HEK293 (cell line): ENCODE measurements around the gene NDUFA3.
"Not testable (repeated sequence)": the region's sequence is repeated elsewhere in the genome, so short reads cannot be mapped to it uniquely, and the experiment has no call there.

Experiments
- CTCF ChIA-PET: fragments of 350-600 bp; formaldehyde crosslinking; extraction: SDS; loops from one replicate; lab custom pipeline; 2021; ENCODE audit warnings: antibody characterized with exemption; lab: Yijun Ruan, JAX
- POLR2A ChIA-PET: fragments of 300-600 bp; formaldehyde crosslinking; extraction: SDS; loops from one replicate; lab custom pipeline; 2020; ENCODE audit warnings: antibody characterized with exemption, inconsistent platforms; lab: Yijun Ruan, JAX
- H3K27ac ChIP-seq: fragments of 200-500 bp; sonication (Bioruptor generic); 2 replicates; pipeline ENCODE4 v1.5.1; 2014; ENCODE audit warnings: low read depth, low read length, control low read depth, inconsistent platforms; ENCODE audit errors: extremely low read depth
- H3K36me3 ChIP-seq, 2 experiments: fragments of 200-500 bp in 1 of 2; sonication (Bioruptor generic) in 1 of 2; 1 replicate in 1 of 2; 2 replicates in 1 of 2; pipeline ENCODE4 v1.5.1; 2014 to 2017; ENCODE audit warnings: inconsistent platforms in 2 of 2, low read length in 2 of 2; ENCODE audit not compliant: control insufficient read depth in 2 of 2, insufficient read depth in 1 of 2
- H3K4me1 ChIP-seq: fragments of 200-500 bp; sonication (Bioruptor generic); 2 replicates; pipeline ENCODE4 v1.5.1; 2014; ENCODE audit warnings: mild to moderate bottlenecking, low read length, inconsistent platforms; ENCODE audit not compliant: control insufficient read depth, insufficient read depth
- H3K4me3 ChIP-seq: 2 replicates; pipeline ENCODE4 v1.5.1; 2011; ENCODE audit warnings: low read depth, mild to moderate bottlenecking, control low read depth, low read length, moderate library complexity
- H3K9me3 ChIP-seq: fragments of 200-500 bp; sonication (Bioruptor generic); 2 replicates; pipeline ENCODE4 v1.5.1; 2014; ENCODE audit warnings: low read depth, low read length, inconsistent platforms; ENCODE audit not compliant: control insufficient read depth, insufficient read depth
- GLIS1 ChIP-seq: fragments of 450-650 bp; formaldehyde crosslinking; IDR thresholded peaks from 2 replicates; pipeline ENCODE4 v1.5.1; 2016; ENCODE audit warnings: missing biosample characterization, missing genetic modification characterization
- GLIS2 ChIP-seq: fragments of 450-650 bp; formaldehyde crosslinking; IDR thresholded peaks from 2 replicates; pipeline ENCODE4 v1.5.1; 2016; ENCODE audit warnings: missing biosample characterization, missing genetic modification characterization
- HOXC10 ChIP-seq: sonication (generic); formaldehyde crosslinking; IDR thresholded peaks from 2 replicates; pipeline ENCODE4 v1.8.1; 2023; ENCODE audit warnings: mild to moderate bottlenecking, missing genetic modification reagents
- KLF1 ChIP-seq: fragments of 450-650 bp; formaldehyde crosslinking; IDR thresholded peaks from 2 replicates; pipeline ENCODE4 v1.5.1; 2016; ENCODE audit warnings: missing biosample characterization, missing genetic modification characterization
- KLF9 ChIP-seq: fragments of 450-650 bp; formaldehyde crosslinking; IDR thresholded peaks from 2 replicates; pipeline ENCODE4 v1.5.1; 2016; ENCODE audit warnings: missing biosample characterization, missing genetic modification characterization, low read depth
- PRDM1 ChIP-seq: fragments of 450-650 bp; formaldehyde crosslinking; IDR thresholded peaks from 2 replicates; pipeline ENCODE4; 2016; ENCODE audit warnings: missing biosample characterization, missing genetic modification characterization
- ZBTB20 ChIP-seq: fragments of 450-650 bp; formaldehyde crosslinking; IDR thresholded peaks from 2 replicates; pipeline ENCODE4 v1.5.1; 2016; ENCODE audit warnings: missing biosample characterization, missing genetic modification characterization
- ZFHX2 ChIP-seq: fragments of 450-650 bp; formaldehyde crosslinking; conservative IDR thresholded peaks from 2 replicates; pipeline ENCODE4 v1.5.1; 2016; ENCODE audit warnings: missing biosample characterization, missing genetic modification characterization
- ZFP69B ChIP-seq: fragments of 450-650 bp; formaldehyde crosslinking; IDR thresholded peaks from 2 replicates; pipeline ENCODE4 v1.5.1; 2016; ENCODE audit warnings: missing biosample characterization, missing genetic modification characterization
- ZNF335 ChIP-seq: fragments of 450-650 bp; formaldehyde crosslinking; conservative IDR thresholded peaks from 2 replicates; pipeline ENCODE4 v1.5.1; 2016; ENCODE audit warnings: missing biosample characterization, missing genetic modification characterization
- ZNF366 ChIP-seq: fragments of 450-650 bp; formaldehyde crosslinking; conservative IDR thresholded peaks from 2 replicates; pipeline ENCODE4 v1.5.1; 2016; ENCODE audit warnings: missing biosample characterization, missing genetic modification characterization
- ZNF561 ChIP-seq: fragments of 450-650 bp; IDR thresholded peaks from 2 replicates; pipeline ENCODE4 v1.5.1; 2018; ENCODE audit warnings: missing biosample characterization, missing genetic modification characterization, borderline replicate concordance
- ZNF596 ChIP-seq: fragments of 450-650 bp; IDR thresholded peaks from 2 replicates; pipeline ENCODE4 v1.5.0; 2018; ENCODE audit warnings: missing biosample characterization, mild to moderate bottlenecking, missing genetic modification characterization, moderate library complexity
- ZNF600 ChIP-seq: fragments of 450-650 bp; formaldehyde crosslinking; IDR thresholded peaks from 2 replicates; pipeline ENCODE4 v1.5.1; 2016; ENCODE audit warnings: missing biosample characterization, missing genetic modification characterization
- TF ChIP-seq, protein P1 (sequence below): fragments of 450-650 bp; formaldehyde crosslinking; optimal IDR thresholded peaks from 2 replicates; pipeline ENCODE3; 2016; ENCODE audit warnings: missing biosample characterization, mild to moderate bottlenecking, missing genetic modification characterization
- TF ChIP-seq, protein P2 (sequence below): fragments of 450-650 bp; formaldehyde crosslinking; IDR thresholded peaks from 2 replicates; pipeline ENCODE4 v1.5.1; 2016; ENCODE audit warnings: missing biosample characterization, missing genetic modification characterization
- TF ChIP-seq, protein P3 (sequence below): fragments of 450-650 bp; formaldehyde crosslinking; IDR thresholded peaks from 2 replicates; pipeline ENCODE4 v1.5.1; 2016; ENCODE audit warnings: missing biosample characterization, missing genetic modification characterization
- TF ChIP-seq, protein P4 (sequence below): fragments of 450-650 bp; IDR thresholded peaks from 2 replicates; pipeline ENCODE4 v1.5.1; 2018; ENCODE audit warnings: missing biosample characterization, mild to moderate bottlenecking, missing genetic modification characterization
- TF ChIP-seq, protein P5 (sequence below): fragments of 450-650 bp; formaldehyde crosslinking; IDR thresholded peaks from 2 replicates; pipeline ENCODE4 v1.5.1; 2016; ENCODE audit warnings: missing biosample characterization, missing genetic modification characterization

Gene NDUFA3

DNA sequence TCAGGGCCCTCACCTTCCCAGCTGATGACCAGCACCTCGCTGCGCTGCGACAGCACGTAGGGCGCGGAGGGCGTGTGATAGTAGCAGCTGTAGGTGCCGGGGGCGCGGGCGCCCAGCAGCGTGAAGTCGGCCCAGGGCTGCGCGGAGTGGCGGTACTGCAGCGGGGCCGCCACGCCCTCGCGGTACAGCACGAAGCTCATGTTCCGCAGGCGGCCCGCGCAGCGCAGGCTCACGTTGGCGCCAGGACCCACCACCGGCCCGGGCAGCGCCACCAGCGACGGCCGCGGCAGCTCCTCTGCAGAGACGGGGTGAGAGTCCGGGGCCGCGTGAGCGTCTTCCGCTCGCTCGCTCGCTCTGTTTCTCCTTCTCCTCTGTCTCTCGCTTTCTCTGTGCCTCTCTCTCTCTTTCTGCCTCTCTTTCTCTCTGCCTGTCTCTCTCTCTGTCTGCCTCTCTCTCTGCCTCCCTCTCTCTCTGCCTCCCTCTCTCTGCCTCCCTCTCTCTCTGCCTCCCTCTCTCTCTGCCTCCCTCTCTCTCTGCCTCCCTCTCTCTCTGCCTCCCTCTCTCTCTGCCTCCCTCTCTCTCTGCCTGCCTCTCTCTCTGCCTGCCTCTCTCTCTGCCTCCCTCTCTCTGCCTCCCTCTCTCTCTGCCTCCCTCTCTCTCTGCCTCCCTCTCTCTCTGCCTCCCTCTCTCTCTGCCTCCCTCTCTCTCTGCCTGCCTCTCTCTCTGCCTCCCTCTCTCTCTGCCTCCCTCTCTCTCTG lies 6.6 kb upstream of the NDUFA3 start:
- peak overlapping the region; percentile 8; the same call in 1 of the 2 replicates for H3K4me3 ChIP-seq
- H3K36me3 ChIP-seq, H3K27ac ChIP-seq: not testable (repeated sequence)
- TF ChIP-seq, protein P1, sequence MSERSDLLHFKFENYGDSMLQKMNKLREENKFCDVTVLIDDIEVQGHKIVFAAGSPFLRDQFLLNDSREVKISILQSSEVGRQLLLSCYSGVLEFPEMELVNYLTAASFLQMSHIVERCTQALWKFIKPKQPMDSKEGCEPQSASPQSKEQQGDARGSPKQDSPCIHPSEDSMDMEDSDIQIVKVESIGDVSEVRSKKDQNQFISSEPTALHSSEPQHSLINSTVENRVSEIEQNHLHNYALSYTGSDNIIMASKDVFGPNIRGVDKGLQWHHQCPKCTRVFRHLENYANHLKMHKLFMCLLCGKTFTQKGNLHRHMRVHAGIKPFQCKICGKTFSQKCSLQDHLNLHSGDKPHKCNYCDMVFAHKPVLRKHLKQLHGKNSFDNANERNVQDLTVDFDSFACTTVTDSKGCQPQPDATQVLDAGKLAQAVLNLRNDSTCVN, result peak; percentile 57
- TF ChIP-seq KLF1 (peak; percentile 67), ZNF561 (tag by site-specific recombination) (peak; percentile 22; the same call in 1 of the 2 replicates), ZNF596 (tag by site-specific recombination) (peak; percentile 95), ZNF335 (tag by site-specific recombination) (peak; percentile 37; the same call in 1 of the 2 replicates), ZFHX2 (tag by site-specific recombination) (peak; percentile 43; the same call in 1 of the 2 replicates), ZNF366 (tag by site-specific recombination) (peak; percentile 61), PRDM1 (tag by site-specific recombination) (peak; percentile 12), GLIS2 (tag by site-specific recombination) (peak; percentile 45; the same call in 1 of the 2 replicates), HOXC10 (CRISPR knock-in tag) (0 out of 2 replicates have a peak, but pooled peaks have one; percentile 67), ZBTB20 (tag by site-specific recombination) (peak; percentile 60; the same call in 1 of the 2 replicates), GLIS1 (tag by site-specific recombination) (0 out of 2 replicates have a peak, but pooled peaks have one; percentile 13), ZNF600 (tag by site-specific recombination) (peak; percentile 35; the same call in 1 of the 2 replicates), ZFP69B (tag by site-specific recombination) (peak; percentile 86), KLF9 (tag by site-specific recombination) (peak; percentile 65)
- TF ChIP-seq, protein P2, sequence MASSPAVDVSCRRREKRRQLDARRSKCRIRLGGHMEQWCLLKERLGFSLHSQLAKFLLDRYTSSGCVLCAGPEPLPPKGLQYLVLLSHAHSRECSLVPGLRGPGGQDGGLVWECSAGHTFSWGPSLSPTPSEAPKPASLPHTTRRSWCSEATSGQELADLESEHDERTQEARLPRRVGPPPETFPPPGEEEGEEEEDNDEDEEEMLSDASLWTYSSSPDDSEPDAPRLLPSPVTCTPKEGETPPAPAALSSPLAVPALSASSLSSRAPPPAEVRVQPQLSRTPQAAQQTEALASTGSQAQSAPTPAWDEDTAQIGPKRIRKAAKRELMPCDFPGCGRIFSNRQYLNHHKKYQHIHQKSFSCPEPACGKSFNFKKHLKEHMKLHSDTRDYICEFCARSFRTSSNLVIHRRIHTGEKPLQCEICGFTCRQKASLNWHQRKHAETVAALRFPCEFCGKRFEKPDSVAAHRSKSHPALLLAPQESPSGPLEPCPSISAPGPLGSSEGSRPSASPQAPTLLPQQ (tag by site-specific recombination), result peak; percentile 95
- TF ChIP-seq, protein P3, sequence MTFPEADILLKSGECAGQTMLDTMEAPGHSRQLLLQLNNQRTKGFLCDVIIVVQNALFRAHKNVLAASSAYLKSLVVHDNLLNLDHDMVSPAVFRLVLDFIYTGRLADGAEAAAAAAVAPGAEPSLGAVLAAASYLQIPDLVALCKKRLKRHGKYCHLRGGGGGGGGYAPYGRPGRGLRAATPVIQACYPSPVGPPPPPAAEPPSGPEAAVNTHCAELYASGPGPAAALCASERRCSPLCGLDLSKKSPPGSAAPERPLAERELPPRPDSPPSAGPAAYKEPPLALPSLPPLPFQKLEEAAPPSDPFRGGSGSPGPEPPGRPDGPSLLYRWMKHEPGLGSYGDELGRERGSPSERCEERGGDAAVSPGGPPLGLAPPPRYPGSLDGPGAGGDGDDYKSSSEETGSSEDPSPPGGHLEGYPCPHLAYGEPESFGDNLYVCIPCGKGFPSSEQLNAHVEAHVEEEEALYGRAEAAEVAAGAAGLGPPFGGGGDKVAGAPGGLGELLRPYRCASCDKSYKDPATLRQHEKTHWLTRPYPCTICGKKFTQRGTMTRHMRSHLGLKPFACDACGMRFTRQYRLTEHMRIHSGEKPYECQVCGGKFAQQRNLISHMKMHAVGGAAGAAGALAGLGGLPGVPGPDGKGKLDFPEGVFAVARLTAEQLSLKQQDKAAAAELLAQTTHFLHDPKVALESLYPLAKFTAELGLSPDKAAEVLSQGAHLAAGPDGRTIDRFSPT (tag by site-specific recombination), result peak; percentile 59; the same call in 1 of the 2 replicates
- TF ChIP-seq, protein P4, sequence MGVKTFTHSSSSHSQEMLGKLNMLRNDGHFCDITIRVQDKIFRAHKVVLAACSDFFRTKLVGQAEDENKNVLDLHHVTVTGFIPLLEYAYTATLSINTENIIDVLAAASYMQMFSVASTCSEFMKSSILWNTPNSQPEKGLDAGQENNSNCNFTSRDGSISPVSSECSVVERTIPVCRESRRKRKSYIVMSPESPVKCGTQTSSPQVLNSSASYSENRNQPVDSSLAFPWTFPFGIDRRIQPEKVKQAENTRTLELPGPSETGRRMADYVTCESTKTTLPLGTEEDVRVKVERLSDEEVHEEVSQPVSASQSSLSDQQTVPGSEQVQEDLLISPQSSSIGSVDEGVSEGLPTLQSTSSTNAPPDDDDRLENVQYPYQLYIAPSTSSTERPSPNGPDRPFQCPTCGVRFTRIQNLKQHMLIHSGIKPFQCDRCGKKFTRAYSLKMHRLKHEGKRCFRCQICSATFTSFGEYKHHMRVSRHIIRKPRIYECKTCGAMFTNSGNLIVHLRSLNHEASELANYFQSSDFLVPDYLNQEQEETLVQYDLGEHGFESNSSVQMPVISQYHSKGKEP (tag by site-specific recombination), result 0 out of 2 replicates have a peak, but pooled peaks have one; percentile 34
- TF ChIP-seq, protein P5, sequence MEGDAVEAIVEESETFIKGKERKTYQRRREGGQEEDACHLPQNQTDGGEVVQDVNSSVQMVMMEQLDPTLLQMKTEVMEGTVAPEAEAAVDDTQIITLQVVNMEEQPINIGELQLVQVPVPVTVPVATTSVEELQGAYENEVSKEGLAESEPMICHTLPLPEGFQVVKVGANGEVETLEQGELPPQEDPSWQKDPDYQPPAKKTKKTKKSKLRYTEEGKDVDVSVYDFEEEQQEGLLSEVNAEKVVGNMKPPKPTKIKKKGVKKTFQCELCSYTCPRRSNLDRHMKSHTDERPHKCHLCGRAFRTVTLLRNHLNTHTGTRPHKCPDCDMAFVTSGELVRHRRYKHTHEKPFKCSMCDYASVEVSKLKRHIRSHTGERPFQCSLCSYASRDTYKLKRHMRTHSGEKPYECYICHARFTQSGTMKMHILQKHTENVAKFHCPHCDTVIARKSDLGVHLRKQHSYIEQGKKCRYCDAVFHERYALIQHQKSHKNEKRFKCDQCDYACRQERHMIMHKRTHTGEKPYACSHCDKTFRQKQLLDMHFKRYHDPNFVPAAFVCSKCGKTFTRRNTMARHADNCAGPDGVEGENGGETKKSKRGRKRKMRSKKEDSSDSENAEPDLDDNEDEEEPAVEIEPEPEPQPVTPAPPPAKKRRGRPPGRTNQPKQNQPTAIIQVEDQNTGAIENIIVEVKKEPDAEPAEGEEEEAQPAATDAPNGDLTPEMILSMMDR (tag by site-specific recombination), result peak; percentile 43; the same call in 1 of the 2 replicates
- TF ChIP-seq, all 188 proteins: peak for 19; not testable (repeated sequence) for 169
- CTCF ChIA-PET, result interaction anchor here (0.5 to 1.0 kb wide), 5 partner anchors 37 to 412 kb away, joined by 3 to 7 read pairs (median 4); no protein-coding TSS in a partner anchor
- POLR2A ChIA-PET, result interaction anchor here (0.6 to 1.2 kb wide), 3 partner anchors 19 to 439 kb away, joined by 3 to 5 read pairs (median 3); partner anchors contain the start of genes CNOT3, PRPF31 and TFPT
- not testable (repeated sequence) for H3K9me3 ChIP-seq, H3K4me1 ChIP-seq
